Left lung (tissue), 10 donors: ENCODE measurements around the gene PIGH. TPM values are rescaled to one million over a fixed set of nuclear protein-coding genes. Genes with fewer than 3 reads are reported as not detected.

Source experiments
- ATAC-seq: fragments of 200-7000 bp; cut with Tn5 transposase; one replicate; pipeline ENCODE4 v1.9.1; 2020; ENCODE audit warnings: moderate library complexity
- DNase-seq, 4 donors: peaks; one replicate each; pipeline ENCODE4 v3.0.0-alpha.2; 2013 to 2020
- H3K27ac ChIP-seq, 2 donors: fragments of 200-600 bp; sonication (generic) in 1 of 2; one replicate each; pipeline versions ENCODE4 v1.5.0 to v1.8.0; 2020 to 2021
- H3K27me3 ChIP-seq, 2 donors: fragments of 200-600 bp; sonication (generic) in 1 of 2; one replicate each; pipeline versions ENCODE4 v1.5.0 to v1.8.0; 2020 to 2021
- H3K36me3 ChIP-seq, 2 donors: fragments of 200-600 bp; sonication (generic) in 1 of 2; one replicate each; pipeline versions ENCODE4 v1.5.0 to v1.8.0; 2020 to 2021
- H3K4me1 ChIP-seq, 2 donors: fragments of 200-600 bp; one replicate each; pipeline ENCODE4 v1.8.0; 2021
- H3K4me3 ChIP-seq, 2 donors: fragments of 200-600 bp; sonication (generic) in 1 of 2; one replicate each; pipeline versions ENCODE4 v1.5.0 to v1.8.0; 2020 to 2021; ENCODE audit warnings: mild to moderate bottlenecking in 1 of 2
- H3K9me3 ChIP-seq, 2 donors: fragments of 200-600 bp; sonication (generic) in 1 of 2; one replicate each; pipeline versions ENCODE4 v1.5.0 to v1.8.0; 2020 to 2021
- intact Hi-C, 2 donors: fragments of 100-400 bp; cut with DNase I; formaldehyde crosslinking; loops; one replicate each; pipeline versions ENCODE4 v1.11.2 to v1.14.2; 2022
- polyA plus RNA-seq, 6 donors: library from polyadenylated mRNA; unstranded; fragments of 120-200 nt; gene quantifications; one replicate each; pipeline ENCODE4 v1.2.1, GENCODE V29; 2013; ENCODE audit not compliant: insufficient read length in 6 of 6
- total RNA-seq, 2 donors: library from RNA; stranded (reverse); fragmentation: NEBNext Ultra II Directional; extraction: Animal tissue kit (Norgen Biotek cat#: 25700); gene quantifications; one replicate each; pipeline ENCODE4 v1.2.1, GENCODE V29; 2021
- TF ChIP-seq, protein P1 (sequence below), 2 donors: fragments of 200-600 bp; sonication (generic) in 1 of 2; IDR thresholded peaks; one replicate each; pipeline versions ENCODE4 v1.5.0 to v1.8.0; 2021; ENCODE audit warnings: antibody characterized with exemption in 2 of 2
- donor health status: DM: no; HTN: yes; CAD: no.
- donor health status: DM: no; HTN: no; CAD: no.

The PIGH gene
- total and polyA plus RNA-seq, 8 donors = 12.8 to 28.6 (median 23.1) TPM

- intact Hi-C loops = no loop called here
- ATAC-seq = peak; percentile 38
- Histone ChIP-seq H3K4me1 (peaks cover 10 to 35% of the 10 kb centered on the region in 2 donors), H3K27me3 (peaks cover 0 to 9% of the 10 kb centered on the region in 2 donors), H3K4me3 (no peak overlapping the region), H3K9me3 (no peaks in the 10 kb centered on the region), H3K27ac (peak overlapping the region; percentile 67 to 76), H3K36me3 (no peaks in the 10 kb centered on the region)
- peak in 1 of 4 donors; percentile 41 for DNase-seq
- TF ChIP-seq, protein P1, sequence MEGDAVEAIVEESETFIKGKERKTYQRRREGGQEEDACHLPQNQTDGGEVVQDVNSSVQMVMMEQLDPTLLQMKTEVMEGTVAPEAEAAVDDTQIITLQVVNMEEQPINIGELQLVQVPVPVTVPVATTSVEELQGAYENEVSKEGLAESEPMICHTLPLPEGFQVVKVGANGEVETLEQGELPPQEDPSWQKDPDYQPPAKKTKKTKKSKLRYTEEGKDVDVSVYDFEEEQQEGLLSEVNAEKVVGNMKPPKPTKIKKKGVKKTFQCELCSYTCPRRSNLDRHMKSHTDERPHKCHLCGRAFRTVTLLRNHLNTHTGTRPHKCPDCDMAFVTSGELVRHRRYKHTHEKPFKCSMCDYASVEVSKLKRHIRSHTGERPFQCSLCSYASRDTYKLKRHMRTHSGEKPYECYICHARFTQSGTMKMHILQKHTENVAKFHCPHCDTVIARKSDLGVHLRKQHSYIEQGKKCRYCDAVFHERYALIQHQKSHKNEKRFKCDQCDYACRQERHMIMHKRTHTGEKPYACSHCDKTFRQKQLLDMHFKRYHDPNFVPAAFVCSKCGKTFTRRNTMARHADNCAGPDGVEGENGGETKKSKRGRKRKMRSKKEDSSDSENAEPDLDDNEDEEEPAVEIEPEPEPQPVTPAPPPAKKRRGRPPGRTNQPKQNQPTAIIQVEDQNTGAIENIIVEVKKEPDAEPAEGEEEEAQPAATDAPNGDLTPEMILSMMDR (IDR thresholded peaks at IDR 0.05) = no peak
Observed at GRCh38 chr14:67622675-67623074, 22.6 kb upstream of the PIGH start.

DNA sequence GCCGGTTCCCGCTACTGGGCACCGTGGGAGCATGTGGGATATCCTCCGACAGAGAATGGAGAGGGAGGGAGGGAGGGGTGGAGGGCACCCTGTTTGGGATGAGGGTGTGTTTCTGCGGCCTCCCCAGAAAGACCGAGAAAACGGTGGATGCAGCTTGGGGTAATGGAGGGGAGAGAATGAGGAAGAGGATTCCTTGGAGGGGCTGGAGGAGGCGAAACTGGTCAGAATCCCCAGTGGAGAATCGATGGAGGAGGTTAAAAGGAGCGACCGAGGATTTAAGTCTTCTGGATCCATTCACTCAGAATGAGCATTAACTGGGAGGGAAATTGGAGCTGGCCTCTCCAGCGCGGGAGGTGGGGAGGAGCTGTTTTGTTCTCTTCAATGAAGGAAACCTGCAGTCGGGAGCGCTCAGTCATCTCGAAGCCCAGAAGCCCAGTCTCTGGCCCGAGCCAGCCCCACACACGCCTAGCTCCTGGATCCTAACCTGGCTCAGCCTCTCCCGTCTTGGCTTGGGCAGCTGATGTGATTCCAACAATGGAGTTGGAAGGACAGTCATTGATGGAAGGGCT is 20.2 kb upstream of the PIGH start:
- ATAC-seq (no peak), DNase-seq (no peak)
- Histone ChIP-seq H3K27me3 (peaks cover 0 to 9% of the 10 kb centered on the region in 2 donors), H3K4me3 (peak overlapping the region; percentile 32 to 58), H3K27ac (peak overlapping the region in 1 of 2 donors; percentile 69), H3K36me3 (no peaks in the 10 kb centered on the region), H3K9me3 (no peaks in the 10 kb centered on the region), H3K4me1 (peaks cover 10 to 35% of the 10 kb centered on the region in 2 donors)
- intact Hi-C loops = no loop called here
- TF ChIP-seq, protein P1 (IDR thresholded peaks at IDR 0.05) = no peak

GRCh38 chr14:67619446-67620216 is 19.6 kb upstream of the PIGH start, which contains the start of gene ARG2:
Gene ARG2 (plus strand): TSS chr14:67619920. CDS start chr14:67619978, 58 bp downstream.
- Histone ChIP-seq H3K4me3 (peak within 1 kb of the TSS; percentile 32 to 58), H3K9me3 (no peaks in the 10 kb centered on the region), H3K27ac (peak within 1 kb of the TSS; percentile 8 to 69), H3K36me3 (no peaks in the 10 kb centered on the region), H3K27me3 (peaks cover 0 to 9% of the 10 kb centered on the region in 2 donors), H3K4me1 (peaks cover 10 to 35% of the 10 kb centered on the region in 2 donors)
- ATAC-seq = peak; percentile 96
- TF ChIP-seq, protein P1 (IDR thresholded peaks at IDR 0.05) = no peak
- intact Hi-C loops = no loop called here
- DNase-seq = peak; percentile 81 to 100 (median 98)

DNA sequence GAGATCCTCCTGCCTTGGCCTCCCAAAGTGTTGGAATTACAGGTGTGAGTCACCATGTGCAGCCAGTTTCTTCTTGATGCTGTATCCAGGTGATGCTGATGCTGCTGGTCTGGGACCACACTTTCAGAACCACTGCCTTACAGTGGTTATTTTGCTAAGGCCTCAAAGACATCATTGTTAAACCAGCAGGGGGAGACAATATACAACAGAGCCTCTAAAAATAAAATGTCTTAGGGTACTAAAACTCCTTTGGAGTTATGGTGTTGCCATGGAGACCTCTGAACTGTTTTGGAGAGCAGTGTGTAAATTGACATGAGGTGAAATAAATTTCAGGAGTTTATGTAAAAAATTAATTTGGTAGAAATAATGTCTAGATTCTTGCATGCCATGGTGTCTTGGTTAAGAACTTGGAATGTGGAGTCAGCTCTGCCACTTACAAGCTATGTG is 18.6 kb upstream of the PIGH start:
- peak; percentile 62 for ATAC-seq
- Histone ChIP-seq H3K4me3 (peak overlapping the region in 1 of 2 donors; percentile 58), H3K36me3 (no peaks in the 10 kb centered on the region), H3K9me3 (no peaks in the 10 kb centered on the region), H3K27ac (peak overlapping the region; percentile 8 to 69), H3K4me1 (peaks cover 10 to 35% of the 10 kb centered on the region in 2 donors), H3K27me3 (peaks cover 0 to 9% of the 10 kb centered on the region in 2 donors)
- DNase-seq = peak in 2 of 4 donors; percentile 59 to 79
- intact Hi-C loops = no loop called here
- TF ChIP-seq, protein P1 (IDR thresholded peaks at IDR 0.05) = peak; percentile 54 to 72

DNA sequence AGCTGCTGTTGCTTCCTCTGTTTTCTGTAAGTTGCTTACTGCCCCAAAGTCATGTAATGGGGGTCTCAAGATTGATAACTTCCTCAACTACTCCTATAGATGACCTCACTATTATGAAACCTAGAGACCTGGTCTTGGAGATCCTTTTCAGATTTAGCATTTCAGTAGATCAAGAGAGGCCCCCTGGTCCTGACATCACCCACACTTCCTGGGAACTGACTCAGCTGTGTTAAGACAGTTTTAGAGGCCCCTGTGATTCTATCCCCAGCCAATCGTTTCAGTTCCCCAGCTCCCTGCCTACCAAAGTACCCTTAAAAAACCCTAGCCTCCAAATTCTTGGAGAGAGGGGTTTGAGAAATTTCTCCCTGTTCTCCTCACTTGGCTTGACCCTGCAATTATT is 10.4 kb upstream of the PIGH start:
- no peak for ATAC-seq
- Histone ChIP-seq H3K36me3 (no peaks in the 10 kb centered on the region), H3K27me3 (no peaks in the 10 kb centered on the region), H3K9me3 (no peaks in the 10 kb centered on the region), H3K27ac (no peak overlapping the region), H3K4me3 (no peak overlapping the region), H3K4me1 (no peaks in the 10 kb centered on the region)
- intact Hi-C loops = no loop called here
- TF ChIP-seq, protein P1 (IDR thresholded peaks at IDR 0.05) = no peak
- no peak for DNase-seq
